Fibroblast of peridontal ligament (primary cell): ENCODE data around the gene CCDC158.
"Not testable (repeated sequence)": the region's sequence is repeated elsewhere in the genome, so short reads cannot be mapped to it uniquely, and the experiment has no call there.

Experiments used
- DNase-seq: peaks from one replicate; pipeline ENCODE4 v3.0.0-alpha.2; 2010; ENCODE audit errors: extremely low read depth

The CCDC158 gene

GRCh38 chr4:76311896-76312331 lies 109.0 kb downstream of the CCDC158 start:
- DNase-seq, result no peak

- DNase-seq, result no peak
These were observed 110.3 kb downstream of the CCDC158 start for GRCh38 chr4:76310683-76311082.

- DNase-seq, result no peak
These were observed 110.9 kb downstream of the CCDC158 start for GRCh38 chr4:76309939-76310550.

- DNase-seq, result no peak
These were observed 112.4 kb downstream of the CCDC158 start for GRCh38 chr4:76308548-76308947.

DNA sequence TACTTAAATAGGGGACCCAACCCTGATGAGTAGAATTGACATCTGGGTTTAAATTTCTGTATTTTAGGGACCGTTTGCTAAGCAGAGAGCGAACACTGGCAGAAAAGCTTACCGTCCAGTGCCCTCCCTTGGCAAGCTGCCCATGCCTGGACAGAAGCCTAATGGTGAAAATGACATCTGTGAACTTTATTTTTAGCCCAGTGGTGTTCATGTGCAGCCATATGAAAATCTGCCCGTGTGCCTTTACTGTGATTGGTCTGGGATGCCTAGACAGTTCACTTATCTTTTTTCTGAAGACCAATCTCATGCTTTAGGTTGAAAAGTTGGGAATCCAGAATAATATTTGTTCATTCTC lies 113.3 kb downstream of the CCDC158 start:
- no peak for DNase-seq

- DNase-seq, result peak; percentile 46
These were observed 113.9 kb downstream of the CCDC158 start for GRCh38 chr4:76306882-76307659.

- peak; percentile 62 for DNase-seq
These were observed 114.7 kb downstream of the CCDC158 start, which contains the start of gene STBD1 for GRCh38 chr4:76305971-76306881. Gene STBD1, plus strand, starts transcription at chr4:76306733. Its CDS starts 37 bp downstream, at chr4:76306770.

GRCh38 chr4:76305033-76305687 lies 115.8 kb downstream of the CCDC158 start:
- no peak for DNase-seq

DNA sequence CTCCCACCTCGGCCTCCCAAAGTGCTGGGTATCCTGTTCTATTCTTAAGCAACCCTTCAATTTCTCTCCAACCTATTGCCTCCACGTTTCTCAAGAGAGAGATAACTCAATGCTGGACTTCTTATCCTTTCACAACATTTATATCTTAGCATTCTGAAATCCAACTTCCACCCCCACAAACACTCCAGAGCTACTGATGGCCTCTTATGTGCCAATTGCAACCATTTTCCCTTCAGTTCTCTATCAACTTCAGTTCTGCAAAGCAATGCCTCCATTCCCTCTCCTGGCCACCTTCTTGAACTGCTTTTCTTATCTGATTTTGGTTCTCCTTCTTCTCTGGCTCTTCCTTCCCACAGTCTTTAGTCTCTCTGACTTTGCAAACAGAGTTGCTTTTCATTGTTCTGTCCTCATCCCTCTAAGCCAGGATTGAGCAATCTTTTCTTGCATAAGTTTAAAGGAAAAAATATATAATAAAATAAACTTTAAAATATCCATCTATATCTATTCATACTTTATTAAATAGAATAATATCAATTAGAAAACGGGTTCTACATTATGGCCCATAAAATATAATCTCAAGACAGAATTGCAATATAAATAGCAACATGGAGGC lies 118.0 kb downstream of the CCDC158 start:
- DNase-seq, result peak; percentile 9

DNA sequence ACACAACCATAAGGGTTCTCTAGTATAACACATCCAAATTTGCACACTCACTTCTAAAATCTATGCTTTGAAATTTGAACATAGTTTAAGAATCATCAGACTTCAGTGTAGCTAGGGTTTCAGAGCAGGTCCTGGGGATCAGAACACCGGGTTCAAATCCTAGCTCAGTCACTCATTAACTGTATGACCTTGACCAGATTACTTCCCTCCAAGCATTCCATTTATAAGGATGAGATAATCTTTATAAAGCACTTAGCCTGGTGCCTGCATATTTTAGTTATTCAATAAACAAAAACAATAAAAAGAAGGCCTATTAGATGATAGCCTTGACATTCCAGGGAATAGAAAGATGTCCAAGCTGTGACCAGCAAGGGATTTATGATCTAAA lies 119.2 kb downstream of the CCDC158 start:
- DNase-seq, result no peak

DNA sequence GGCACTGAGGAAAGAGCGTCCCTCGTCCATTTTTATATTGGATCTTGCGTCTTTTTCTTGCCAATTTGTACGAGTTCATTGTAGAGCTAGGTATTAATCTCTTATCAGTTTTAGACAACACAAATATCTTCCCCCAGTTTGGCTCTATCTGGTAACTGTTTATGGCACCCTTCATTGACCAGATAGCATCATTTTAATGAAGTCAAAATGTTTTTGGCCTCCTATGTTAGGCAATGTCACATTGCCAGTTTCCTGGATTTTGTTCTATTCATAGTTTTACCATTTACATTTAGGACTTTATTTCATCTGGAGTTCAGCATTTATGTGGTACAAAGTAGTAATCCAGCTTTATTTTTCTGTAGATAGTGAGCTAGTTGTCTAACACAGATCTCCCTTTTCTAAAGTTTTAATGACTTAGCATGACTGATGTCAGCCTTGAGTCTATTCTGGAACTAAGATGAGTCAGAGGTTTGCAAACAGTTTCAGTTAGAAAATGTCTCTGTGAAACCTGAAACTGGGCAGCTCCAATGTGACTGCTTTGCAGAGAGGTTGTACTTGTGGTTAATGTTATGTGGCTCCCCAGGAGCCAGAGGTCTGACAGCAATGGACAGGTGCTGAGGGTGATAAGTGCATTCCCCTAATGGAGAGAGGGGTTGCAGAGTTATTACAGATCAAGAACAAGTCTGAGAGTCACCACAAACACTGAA lies 119.7 kb downstream of the CCDC158 start:
- DNase-seq, result peak; percentile 80

- DNase-seq, result no peak
These were observed 120.9 kb downstream of the CCDC158 start for GRCh38 chr4:76300012-76300411.

DNA sequence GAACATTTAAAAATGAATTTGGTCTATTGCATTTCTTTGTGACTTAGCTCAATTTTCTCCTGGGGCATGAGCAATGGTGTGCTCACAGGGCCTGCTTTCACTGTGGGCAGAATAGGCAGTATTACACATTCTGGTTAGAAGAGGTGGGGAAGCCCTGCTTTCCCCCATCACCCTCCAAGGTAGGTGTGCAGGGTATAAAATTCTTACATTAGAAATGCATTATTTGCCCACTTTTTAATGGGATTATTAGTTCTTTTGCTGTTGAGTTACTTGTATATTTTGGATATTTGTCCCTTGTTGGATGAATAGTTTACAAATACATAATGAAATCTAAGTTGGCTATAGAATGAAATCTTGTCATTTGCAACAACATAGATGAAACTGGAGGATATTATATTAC lies 122.7 kb downstream of the CCDC158 start:
- no peak for DNase-seq

DNA sequence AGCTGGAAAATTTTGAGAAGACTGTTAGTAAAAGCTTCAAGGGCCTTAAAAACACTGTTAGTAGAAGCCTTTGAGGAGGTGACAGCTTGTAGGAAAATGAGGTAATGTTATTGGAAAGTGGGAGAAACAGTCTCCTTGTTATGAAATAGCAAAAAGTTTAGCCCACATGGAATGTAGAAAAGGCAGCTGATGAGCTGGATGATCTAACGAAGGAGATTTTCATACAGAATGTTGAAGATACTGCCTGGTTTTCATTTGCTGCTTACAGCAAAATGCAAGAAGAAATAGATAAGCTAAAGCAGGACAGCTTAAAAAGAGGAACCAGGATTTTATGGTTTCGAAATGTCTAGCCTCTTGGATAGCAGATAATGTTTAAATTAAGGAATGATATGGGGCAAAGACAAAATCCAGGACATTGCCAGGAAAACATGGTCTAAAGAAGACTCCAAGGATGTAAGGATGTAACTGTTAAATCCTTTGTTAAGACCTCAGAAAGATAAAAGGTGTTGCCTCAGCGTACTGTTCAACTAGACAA lies 124.6 kb downstream of the CCDC158 start:
- DNase-seq, result no peak

GRCh38 chr4:76293772-76294171 lies 127.2 kb downstream of the CCDC158 start:
- peak; percentile 31 for DNase-seq

DNA sequence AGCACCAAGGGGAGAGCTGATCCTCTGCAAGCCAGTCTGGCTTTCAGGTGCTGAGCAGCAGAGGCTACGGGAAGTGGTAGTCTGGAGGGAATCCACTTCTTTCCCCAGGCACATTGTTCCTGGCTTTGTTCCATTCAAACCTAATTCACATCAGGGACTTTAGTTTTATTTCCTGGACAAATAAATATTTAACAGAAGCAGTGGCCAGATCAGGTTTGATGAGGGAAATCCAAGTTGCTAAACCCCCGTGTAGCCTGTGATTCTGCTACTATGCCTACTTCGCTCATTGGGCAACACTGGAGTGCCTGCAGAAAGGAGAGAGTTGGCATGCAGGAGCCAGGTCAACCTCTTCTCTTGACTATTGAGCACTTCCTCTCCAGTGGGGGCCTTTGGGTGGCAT lies 128.2 kb downstream of the CCDC158 start:
- DNase-seq, result no peak

- not testable (repeated sequence) for DNase-seq
These were observed 133.1 kb downstream of the CCDC158 start for GRCh38 chr4:76287811-76288210.

DNA sequence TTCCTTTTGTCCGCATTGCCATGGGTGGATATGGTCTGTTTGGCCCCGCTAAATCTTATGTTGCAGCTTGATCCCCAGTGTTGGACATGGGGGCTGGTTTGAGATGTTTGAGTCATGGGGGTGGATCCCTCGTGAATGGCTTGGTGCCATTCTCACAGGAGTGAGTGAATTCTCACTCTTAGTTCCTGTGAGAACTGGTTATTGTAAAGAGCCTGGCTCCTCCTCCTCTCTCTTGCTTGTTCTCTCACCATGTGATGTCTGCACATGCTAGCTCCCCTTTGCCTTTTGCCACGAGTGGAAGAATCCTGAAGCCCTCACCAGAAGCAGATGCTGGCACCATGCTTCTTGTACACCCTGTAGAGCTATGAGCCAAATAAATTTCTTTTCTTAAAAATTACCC lies 137.0 kb downstream of the CCDC158 start:
- no peak for DNase-seq

- DNase-seq, result no peak
These were observed 137.8 kb downstream of the CCDC158 start for GRCh38 chr4:76282941-76283689.

DNA sequence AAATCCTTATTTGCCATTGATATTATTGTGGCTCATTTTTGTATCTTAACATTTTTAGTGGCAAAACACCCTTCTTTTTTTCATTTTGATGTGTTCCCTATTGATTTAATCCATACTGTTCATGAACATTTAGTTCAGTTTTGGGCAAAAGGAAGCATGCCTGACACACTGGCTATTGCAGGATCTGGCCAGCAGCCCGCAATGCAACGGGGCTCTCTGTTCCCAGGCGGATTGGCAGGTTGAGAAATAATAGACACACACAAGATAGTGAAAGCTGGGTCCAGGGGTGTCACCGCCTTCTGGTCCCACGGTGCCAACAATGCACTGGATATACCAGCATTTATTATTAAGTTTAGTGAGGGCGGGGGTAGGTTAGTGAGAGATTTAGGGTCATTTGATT lies 139.3 kb downstream of the CCDC158 start:
- not testable (repeated sequence) for DNase-seq
